Measurements from ENCODE around the gene KIF26B. TPM values are rescaled to one million over a fixed set of nuclear protein-coding genes. Genes with fewer than 3 reads are reported as not detected.
"Not testable (repeated sequence)": the region's sequence is repeated elsewhere in the genome, so short reads cannot be mapped to it uniquely, and the experiment has no call there.

The KIF26B gene
- total RNA-seq, 1 donor from 2014 or later: 1.0 TPM

- DNase-seq: no peak
Observed at GRCh38 chr1:245283001-245283400, 128.2 kb downstream of the KIF26B start.

GRCh38 chr1:245285168-245285567, 130.4 kb downstream of the KIF26B start:
- no peak for DNase-seq

GRCh38 chr1:245288796-245289195, 134.0 kb downstream of the KIF26B start:
- DNase-seq: no peak

GRCh38 chr1:245290836-245291235, 136.1 kb downstream of the KIF26B start:
- DNase-seq: no peak

GRCh38 chr1:245291351-245291750, 136.6 kb downstream of the KIF26B start:
- DNase-seq: no peak

GRCh38 chr1:245292141-245292540, 137.4 kb downstream of the KIF26B start:
- no peak for DNase-seq

- DNase-seq: no peak
Observed at GRCh38 chr1:245292553-245292952, 137.8 kb downstream of the KIF26B start.

- no peak for DNase-seq
Observed at GRCh38 chr1:245294020-245294419, 139.2 kb downstream of the KIF26B start.

GRCh38 chr1:245298781-245299180, 144.0 kb downstream of the KIF26B start:
- DNase-seq: no peak

GRCh38 chr1:245301162-245301580, 146.4 kb downstream of the KIF26B start:
- peak; percentile 48 for DNase-seq

GRCh38 chr1:245301921-245302320, 147.1 kb downstream of the KIF26B start:
- DNase-seq: no peak

- DNase-seq: no peak
Observed at GRCh38 chr1:245304698-245305097, 149.9 kb downstream of the KIF26B start.

GRCh38 chr1:245306020-245306419, 151.2 kb downstream of the KIF26B start:
- DNase-seq: no peak

GRCh38 chr1:245306628-245307410, 152.0 kb downstream of the KIF26B start:
- DNase-seq: no peak

- DNase-seq: no peak
Observed at GRCh38 chr1:245310571-245311531, 156.1 kb downstream of the KIF26B start.

- no peak for DNase-seq
Observed at GRCh38 chr1:245311887-245312536, 157.2 kb downstream of the KIF26B start.

- DNase-seq: no peak
Observed at GRCh38 chr1:245313576-245313975, 158.8 kb downstream of the KIF26B start.

- DNase-seq: no peak
Observed at GRCh38 chr1:245316784-245317183, 162.0 kb downstream of the KIF26B start.

- DNase-seq: no peak
Observed at GRCh38 chr1:245317217-245317616, 162.4 kb downstream of the KIF26B start.

- no peak for DNase-seq
Observed at GRCh38 chr1:245319094-245319493, 164.3 kb downstream of the KIF26B start.

- no peak for DNase-seq
Observed at GRCh38 chr1:245322673-245323072, 167.9 kb downstream of the KIF26B start.

GRCh38 chr1:245323765-245324164, 169.0 kb downstream of the KIF26B start:
- not testable (repeated sequence) for DNase-seq
